Peyer's patch (tissue), 4 donors: ENCODE results near the gene RBBP4. TPM values are rescaled to one million over a fixed set of nuclear protein-coding genes. Genes with fewer than 3 reads are reported as not detected.

Experiments
- DNase-seq, 3 donors: peaks; one replicate each; pipeline ENCODE4 v3.0.0-alpha.2; 2017 to 2019
- H3K27ac ChIP-seq, 4 donors: fragments of 200-600 bp; sonication (generic); one replicate each; pipeline ENCODE4 v1.5.1; 2016 to 2019
- H3K27me3 ChIP-seq, 2 donors: fragments of 200-600 bp; sonication (generic); one replicate each; pipeline ENCODE4 v1.5.1; 2019
- H3K36me3 ChIP-seq, 3 donors: fragments of 200-600 bp; sonication (generic); one replicate each; pipeline ENCODE4 v1.5.1; 2016 to 2019
- H3K4me1 ChIP-seq, 4 donors: fragments of 200-600 bp; sonication (generic); one replicate each; pipeline ENCODE4 v1.5.1; 2016 to 2019
- H3K4me3 ChIP-seq, 4 donors: fragments of 200-600 bp; sonication (generic); 1 replicate in 3 of 4; 2 replicates in 1 of 4; pipeline ENCODE4 v1.5.1; 2016 to 2019; ENCODE audit warnings: mild to moderate bottlenecking in 1 of 4
- H3K9me3 ChIP-seq, 4 donors: fragments of 200-600 bp; sonication (generic); one replicate each; pipeline ENCODE4 v1.5.1; 2016 to 2019; ENCODE audit warnings: mild to moderate bottlenecking in 1 of 4
- CTCF ChIP-seq, 6 experiments: fragments of 450-650 bp in 4 of 6; fragments of 200-600 bp in 2 of 6; sonication (generic) in 1 of 6; IDR thresholded peaks; one replicate each; pipeline ENCODE4 v1.5.1; 2017 to 2019; ENCODE audit warnings: antibody characterized with exemption in 6 of 6, mild to moderate bottlenecking in 3 of 6, moderate library complexity in 1 of 6
- POLR2A ChIP-seq, 2 donors: fragments of 450-650 bp; IDR thresholded peaks; one replicate each; pipeline ENCODE4 v1.5.1; 2017; ENCODE audit warnings: antibody characterized with exemption in 2 of 2, mild to moderate bottlenecking in 2 of 2, moderate library complexity in 2 of 2
- total RNA-seq, 4 donors: library from RNA; depleted of rRNA; stranded (reverse); fragments of >200 nt; gene quantifications; one replicate each; pipeline ENCODE4 v1.1.0, GENCODE V29; 2016

Gene RBBP4
- total RNA-seq, 4 donors from 2014 or later = 72.1 to 172 (median 109) TPM

GRCh38 chr1:32647308-32648134 is 3.5 kb upstream of the RBBP4 start:
- no peak overlapping the region for H3K4me3 ChIP-seq
- H3K27ac ChIP-seq = no peak overlapping the region
- no peaks in the 10 kb centered on the region for H3K27me3 ChIP-seq
- TF ChIP-seq POLR2A (IDR thresholded peaks at IDR 0.05) (no peak), CTCF (IDR thresholded peaks at IDR 0.05) (no peak)
- H3K36me3 ChIP-seq = peaks cover 0 to 8% (median 0%) of the 10 kb centered on the region in 3 donors
- DNase-seq = no peak
- H3K4me1 ChIP-seq = peaks cover 0 to 34% (median 6%) of the 10 kb centered on the region in 4 donors
- H3K9me3 ChIP-seq = no peaks in the 10 kb centered on the region

- Histone ChIP-seq H3K4me3 (peak within 1 kb of the TSS; percentile 72 to 86 (median 82)), H3K4me1 (peaks cover 0 to 56% (median 14%) of the 10 kb centered on the region in 4 donors), H3K9me3 (no peaks in the 10 kb centered on the region), H3K27me3 (no peaks in the 10 kb centered on the region), H3K36me3 (peaks cover 0 to 28% (median 0%) of the 10 kb centered on the region in 3 donors), H3K27ac (peak within 1 kb of the TSS; percentile 94 to 99 (median 97))
- peak; percentile 90 to 97 (median 92) for DNase-seq
- peak; percentile 73 to 79 for TF ChIP-seq POLR2A (IDR thresholded peaks at IDR 0.05)
- TF ChIP-seq CTCF (IDR thresholded peaks at IDR 0.05) = peak in 2 of 6 experiments; percentile 1 to 26
Measured at GRCh38 chr1:32650248-32650751, 708 bp upstream of the RBBP4 start, which contains the start of gene ZBTB8OS. ZBTB8OS (minus strand) TSS chr1:32650550; CDS start chr1:32650529, 21 bp downstream.

- no peak for DNase-seq
- peak overlapping the region; percentile 72 to 86 (median 82) for H3K4me3 ChIP-seq
- peak overlapping the region; percentile 94 to 99 (median 97) for H3K27ac ChIP-seq
- H3K36me3 ChIP-seq = peaks cover 0 to 35% (median 0%) of the 10 kb centered on the region in 3 donors
- peaks cover 0 to 58% (median 14%) of the 10 kb centered on the region in 4 donors for H3K4me1 ChIP-seq
- H3K9me3 ChIP-seq = no peaks in the 10 kb centered on the region
- no peaks in the 10 kb centered on the region for H3K27me3 ChIP-seq
- TF ChIP-seq POLR2A (IDR thresholded peaks at IDR 0.05) = no peak
- no peak for TF ChIP-seq CTCF (IDR thresholded peaks at IDR 0.05)
Measured at GRCh38 chr1:32651461-32652073, 559 bp downstream of the RBBP4 start.

GRCh38 chr1:32652244-32652962 is 1.4 kb downstream of the RBBP4 start:
- DNase-seq = no peak
- TF ChIP-seq CTCF (IDR thresholded peaks at IDR 0.05) = no peak
- no peak for TF ChIP-seq POLR2A (IDR thresholded peaks at IDR 0.05)
- Histone ChIP-seq H3K27me3 (no peaks in the 10 kb centered on the region), H3K36me3 (peaks cover 0 to 44% (median 0%) of the 10 kb centered on the region in 3 donors), H3K27ac (peak overlapping the region in 2 of 4 donors; percentile 95 to 99), H3K4me1 (peaks cover 0 to 56% (median 14%) of the 10 kb centered on the region in 4 donors), H3K9me3 (no peaks in the 10 kb centered on the region), H3K4me3 (peak overlapping the region in 3 of 4 donors; percentile 72 to 86 (median 81))

- H3K27ac ChIP-seq = no peak overlapping the region
- H3K9me3 ChIP-seq = no peaks in the 10 kb centered on the region
- DNase-seq = no peak
- peaks cover 0 to 91% (median 0%) of the 10 kb centered on the region in 3 donors for H3K36me3 ChIP-seq
- TF ChIP-seq CTCF (IDR thresholded peaks at IDR 0.05) (no peak), POLR2A (IDR thresholded peaks at IDR 0.05) (no peak)
- no peak overlapping the region for H3K4me3 ChIP-seq
- H3K4me1 ChIP-seq = peaks cover 0 to 16% (median 3%) of the 10 kb centered on the region in 4 donors
- H3K27me3 ChIP-seq = no peaks in the 10 kb centered on the region
Measured at GRCh38 chr1:32659581-32659980, 8.6 kb downstream of the RBBP4 start.
